HFFc6 (cell line): ENCODE results near the gene C2CD4C. TPM values are rescaled to one million over a fixed set of nuclear protein-coding genes. Genes with fewer than 3 reads are reported as not detected.
"Not testable (repeated sequence)": the region's sequence is repeated elsewhere in the genome, so short reads cannot be mapped to it uniquely, and the experiment has no call there.

Experiments used
- DNase-seq: peaks from one replicate; pipeline ENCODE4 v3.0.0-alpha.2; 2018
- H3K27ac Mint-ChIP-seq: 2 replicates; pipeline ENCODE4 v1.8.0; 2020; ENCODE audit warnings: mild to moderate bottlenecking, mixed read lengths
- H3K27me3 Mint-ChIP-seq: 2 replicates; pipeline ENCODE4 v1.8.0; 2021; ENCODE audit warnings: mild to moderate bottlenecking, moderate library complexity, mixed read lengths; ENCODE audit not compliant: insufficient read depth
- H3K36me3 Mint-ChIP-seq: 2 replicates; pipeline ENCODE4 v1.8.0; 2021; ENCODE audit warnings: low read depth, mixed read lengths
- H3K4me1 Mint-ChIP-seq: 2 replicates; pipeline ENCODE4 v1.8.0; 2020; ENCODE audit warnings: low read depth, mixed read lengths
- H3K4me3 Mint-ChIP-seq: 2 replicates; pipeline ENCODE4 v1.8.0; 2020; ENCODE audit warnings: mild to moderate bottlenecking, moderate library complexity, mixed read lengths
- H3K9me3 Mint-ChIP-seq: 2 replicates; pipeline ENCODE4 v1.8.0; 2020; ENCODE audit warnings: mild to moderate bottlenecking, mixed read lengths
- CTCF ChIP-seq: fragments of 200-600 bp; sonication (generic); IDR thresholded peaks from 2 replicates; pipeline ENCODE4 v1.5.0; 2021; ENCODE audit warnings: antibody characterized with exemption, mild to moderate bottlenecking
- total RNA-seq, 6 experiments: library from RNA; stranded (reverse); fragmentation: NEBNext Ultra II Directional; extraction: Animal tissue kit (Norgen Biotek cat#: 25700); gene quantifications; 2 replicates in 1 of 6; 3 replicates in 5 of 6; pipeline ENCODE4 v1.2.3, GENCODE V29; 2021

The C2CD4C gene
- total RNA-seq, 6 experiments from 2014 or later = not detected

DNA sequence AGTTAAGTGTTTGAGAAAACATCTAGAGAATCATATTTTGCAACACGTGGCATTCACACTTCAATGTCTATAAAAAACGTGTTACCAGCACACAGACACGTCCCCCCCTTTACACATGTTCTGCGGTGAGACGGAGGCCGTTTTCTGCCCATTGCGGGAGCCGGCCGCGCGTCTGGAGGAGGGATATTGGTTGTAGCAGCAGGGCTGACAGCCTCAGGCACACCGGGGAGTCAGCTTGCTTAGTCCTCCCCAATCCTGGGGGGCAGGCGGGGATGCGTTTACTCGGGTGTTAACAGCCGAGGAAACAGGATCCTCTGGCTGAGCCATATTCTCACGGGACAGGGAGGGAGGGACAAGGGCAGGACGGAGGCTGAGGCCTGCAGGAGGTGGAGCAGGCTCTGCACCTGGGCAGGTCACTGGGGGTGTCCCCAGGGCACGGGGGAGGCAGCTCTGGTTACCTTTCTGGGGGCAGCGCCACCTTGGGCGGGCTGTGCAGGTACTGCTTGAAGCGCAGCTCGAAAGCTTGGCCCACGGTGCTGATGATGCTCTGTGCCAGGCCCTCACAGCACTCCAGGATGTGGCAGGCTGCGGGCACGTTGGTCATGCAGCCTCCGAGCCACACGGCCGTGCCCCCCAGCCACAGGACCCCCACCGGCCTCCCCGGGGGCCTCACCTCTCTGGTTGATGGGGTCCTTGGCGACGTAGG, 26.9 kb upstream of the C2CD4C start:
- H3K9me3 Mint-ChIP-seq = peaks cover 15% of the 10 kb centered on the region
- H3K27me3 Mint-ChIP-seq = peaks cover under 1% of the 10 kb centered on the region; the same call in 1 of the 2 replicates
- no peak overlapping the region for H3K27ac Mint-ChIP-seq
- H3K4me1 Mint-ChIP-seq = no peaks in the 10 kb centered on the region
- peaks cover 4% of the 10 kb centered on the region; the same call in 1 of the 2 replicates for H3K36me3 Mint-ChIP-seq
- DNase-seq = no peak
- no peak for TF ChIP-seq CTCF
- H3K4me3 Mint-ChIP-seq = no peak overlapping the region

- H3K4me3 Mint-ChIP-seq = no peak overlapping the region
- no peak overlapping the region for H3K27ac Mint-ChIP-seq
- H3K27me3 Mint-ChIP-seq = no peaks in the 10 kb centered on the region
- H3K36me3 Mint-ChIP-seq = peaks cover 7% of the 10 kb centered on the region; the same call in 1 of the 2 replicates
- H3K9me3 Mint-ChIP-seq = peaks cover 19% of the 10 kb centered on the region
- no peak for TF ChIP-seq CTCF
- no peaks in the 10 kb centered on the region for H3K4me1 Mint-ChIP-seq
- no peak for DNase-seq
These were observed 26.2 kb upstream of the C2CD4C start for GRCh38 chr19:435056-435706.

GRCh38 chr19:434152-434960, 25.4 kb upstream of the C2CD4C start:
- no peak for TF ChIP-seq CTCF
- no peak for DNase-seq
- Mint-ChIP-seq H3K36me3 (peaks cover 9% of the 10 kb centered on the region; the same call in 1 of the 2 replicates), H3K4me3 (no peak overlapping the region), H3K9me3 (peaks cover 22% of the 10 kb centered on the region), H3K4me1 (no peaks in the 10 kb centered on the region), H3K27ac (no peak overlapping the region), H3K27me3 (no peaks in the 10 kb centered on the region)

- Mint-ChIP-seq H3K36me3 (peaks cover 9% of the 10 kb centered on the region; the same call in 1 of the 2 replicates), H3K27ac (no peak overlapping the region), H3K9me3 (peaks cover 34% of the 10 kb centered on the region), H3K27me3 (no peaks in the 10 kb centered on the region), H3K4me3 (no peak overlapping the region), H3K4me1 (no peaks in the 10 kb centered on the region)
- TF ChIP-seq CTCF = no peak
- DNase-seq = no peak
These were observed 21.8 kb upstream of the C2CD4C start for GRCh38 chr19:430701-431100.

GRCh38 chr19:428149-428548, 19.2 kb upstream of the C2CD4C start:
- Mint-ChIP-seq H3K9me3 (peaks cover 38% of the 10 kb centered on the region), H3K4me3 (no peak overlapping the region), H3K4me1 (no peaks in the 10 kb centered on the region), H3K36me3 (peaks cover 9% of the 10 kb centered on the region; the same call in 1 of the 2 replicates), H3K27me3 (no peaks in the 10 kb centered on the region), H3K27ac (no peak overlapping the region)
- DNase-seq = no peak
- TF ChIP-seq CTCF = no peak

DNA sequence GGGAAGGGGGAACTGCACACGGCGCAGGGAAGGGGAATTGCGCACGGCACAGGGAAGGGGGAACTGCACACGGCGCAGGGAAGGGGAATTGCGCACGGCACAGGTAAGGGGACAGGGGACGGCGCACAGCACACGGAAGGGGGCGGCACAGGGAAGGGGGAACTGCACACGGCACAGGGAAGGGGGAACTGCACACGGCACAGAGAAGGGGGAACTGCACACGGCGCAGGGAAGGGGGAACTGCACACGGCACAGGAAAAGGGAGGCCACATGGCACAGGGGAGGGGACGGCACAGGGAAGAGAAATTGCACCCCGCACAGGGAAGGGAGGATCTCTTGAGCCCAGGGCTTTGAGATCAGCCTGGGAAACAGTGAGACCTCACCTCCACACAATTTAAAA, 18.7 kb upstream of the C2CD4C start:
- H3K36me3 Mint-ChIP-seq, H3K4me1 Mint-ChIP-seq, H3K4me3 Mint-ChIP-seq, H3K27ac Mint-ChIP-seq, H3K27me3 Mint-ChIP-seq, DNase-seq: not testable (repeated sequence)
- H3K9me3 Mint-ChIP-seq = peaks cover 38% of the 10 kb centered on the region
